ENCODE measurements around the gene PIMREG. TPM values are rescaled to one million over a fixed set of nuclear protein-coding genes. Genes with fewer than 3 reads are reported as not detected.

Gene PIMREG
- total RNA-seq, 1 donor from 2014 or later: 24.3 TPM

GRCh38 chr17:6498356-6498755, 54.1 kb downstream of the PIMREG start:
- no peak for DNase-seq (ENCODE audit: low read depth, low spot score)

- no peak for DNase-seq (ENCODE audit: low read depth, low spot score)
Observed at GRCh38 chr17:6498901-6499540, 54.8 kb downstream of the PIMREG start.

Other genes starting within 250 kb of the PIMREG start
- not detected in 2 replicates for gene AIPL1, start 9.3 kb upstream of the PIMREG start, total RNA-seq
- gene PITPNM3, start 112.1 kb downstream of the PIMREG start, total RNA-seq: 0.74 and 1.6 TPM in 2 replicates
- gene KIAA0753, start 196.3 kb downstream of the PIMREG start, total RNA-seq: 8.9 and 9.3 TPM in 2 replicates
- 94.6 and 100 TPM in 2 replicates for gene TXNDC17, start 196.6 kb downstream of the PIMREG start, total RNA-seq
- 17.6 and 19.1 TPM in 2 replicates for gene MED31, start 207.2 kb downstream of the PIMREG start, total RNA-seq
- gene C17orf100, start 207.3 kb downstream of the PIMREG start, total RNA-seq: 0.35 and 0.40 TPM in 2 replicates